Mesenchymal stem cell (in vitro differentiated cells and primary cell): Measurements from ENCODE around the gene TERB1.

Source experiments
- DNase-seq: peaks from one replicate; pipeline ENCODE4 v3.0.0-alpha.2; 2013
- H2AFZ ChIP-seq: one replicate; pipeline ENCODE4 v1.6.1; 2013; ENCODE audit warnings: low read depth, mild to moderate bottlenecking, control low read depth, inconsistent platforms, low read length, moderate library complexity
- H2AK5ac ChIP-seq: 2 replicates; pipeline ENCODE4 v1.6.1; 2013; ENCODE audit warnings: low read length, moderate library complexity, mild to moderate bottlenecking, inconsistent platforms; ENCODE audit not compliant: severe bottlenecking
- H2BK120ac ChIP-seq: one replicate; pipeline ENCODE4 v1.6.1; 2013; ENCODE audit warnings: low read depth, mild to moderate bottlenecking, inconsistent platforms, low read length, moderate library complexity
- H2BK12ac ChIP-seq, 2 experiments: one replicate each; pipeline ENCODE4 v1.6.1; 2013; ENCODE audit warnings: inconsistent platforms in 2 of 2, low read length in 2 of 2, mild to moderate bottlenecking in 2 of 2, moderate library complexity in 2 of 2, control low read depth in 1 of 2
- H2BK15ac ChIP-seq: one replicate; pipeline ENCODE4 v1.6.1; 2013; ENCODE audit warnings: mild to moderate bottlenecking, low read depth, inconsistent platforms; ENCODE audit not compliant: poor library complexity, severe bottlenecking
- H2BK5ac ChIP-seq: 2 replicates; pipeline ENCODE4 v1.6.1; 2013; ENCODE audit warnings: low read depth, mild to moderate bottlenecking, low read length, control low read depth, inconsistent platforms; ENCODE audit not compliant: poor library complexity, severe bottlenecking
- H3K14ac ChIP-seq, 2 experiments: one replicate each; pipeline ENCODE4 v1.6.1; 2013; ENCODE audit warnings: inconsistent platforms in 2 of 2, low read length in 2 of 2, control low read depth in 1 of 2, mild to moderate bottlenecking in 1 of 2, moderate library complexity in 1 of 2
- H3K18ac ChIP-seq, 2 experiments: one replicate each; pipeline ENCODE4 v1.6.1; 2013; ENCODE audit warnings: inconsistent platforms in 2 of 2, low read length in 2 of 2, control low read depth in 1 of 2, low read depth in 1 of 2, mild to moderate bottlenecking in 1 of 2
- H3K23ac ChIP-seq, 2 experiments: one replicate each; pipeline ENCODE4 v1.6.1; 2013; ENCODE audit warnings: inconsistent platforms in 2 of 2, low read length in 2 of 2, mild to moderate bottlenecking in 2 of 2, moderate library complexity in 2 of 2, control low read depth in 1 of 2
- H3K27ac ChIP-seq: 2 replicates; pipeline ENCODE4 v1.5.1; 2013; ENCODE audit warnings: mild to moderate bottlenecking, moderate library complexity, low read length, control low read depth, inconsistent platforms; ENCODE audit not compliant: poor library complexity, severe bottlenecking
- H3K27me3 ChIP-seq, 2 experiments: 2 replicates each; pipeline versions ENCODE4 v1.6.1 to v1.7.0; 2013; ENCODE audit warnings: low read length in 2 of 2, mild to moderate bottlenecking in 2 of 2, moderate library complexity in 2 of 2, control low read depth in 1 of 2, inconsistent platforms in 1 of 2; ENCODE audit not compliant: control insufficient read depth in 1 of 2, insufficient read depth in 1 of 2
- H3K36me3 ChIP-seq, 2 experiments: 2 replicates each; pipeline versions ENCODE4 v1.6.1 to v1.7.0; 2013; ENCODE audit warnings: low read length in 2 of 2, control low read depth in 1 of 2, inconsistent platforms in 1 of 2, low read depth in 1 of 2, mild to moderate bottlenecking in 1 of 2; ENCODE audit not compliant: insufficient read depth in 2 of 2, control insufficient read depth in 1 of 2
- H3K4ac ChIP-seq, 2 experiments: one replicate each; pipeline ENCODE4 v1.6.1; 2013; ENCODE audit warnings: inconsistent platforms in 2 of 2, low read length in 2 of 2, mild to moderate bottlenecking in 2 of 2, moderate library complexity in 2 of 2, control low read depth in 1 of 2, low read depth in 1 of 2
- H3K4me1 ChIP-seq: 2 replicates; pipeline ENCODE4 v1.6.1; 2013; ENCODE audit warnings: low read depth, low read length, control low read depth; ENCODE audit not compliant: control insufficient read depth, insufficient read depth
- H3K4me2 ChIP-seq: 2 replicates; pipeline ENCODE4 v1.6.1; 2013; ENCODE audit warnings: low read length, mild to moderate bottlenecking, inconsistent platforms; ENCODE audit not compliant: poor library complexity, severe bottlenecking
- H3K4me3 ChIP-seq, 2 experiments: 2 replicates each; pipeline versions ENCODE4 v1.5.1 to v1.7.0; 2013; ENCODE audit warnings: low read length in 2 of 2, mild to moderate bottlenecking in 2 of 2, control low read depth in 1 of 2, low read depth in 1 of 2; ENCODE audit not compliant: insufficient read depth in 1 of 2
- H3K79me1 ChIP-seq: replicated peaks from 2 replicates; pipeline ENCODE4 v1.6.1; 2013; ENCODE audit warnings: mild to moderate bottlenecking, control low read depth, low read length, inconsistent platforms; ENCODE audit not compliant: poor library complexity, severe bottlenecking
- H3K9ac ChIP-seq: 2 replicates; pipeline ENCODE4 v1.7.0; 2013; ENCODE audit warnings: mild to moderate bottlenecking, low read length, moderate library complexity
- H3K9me3 ChIP-seq: 2 replicates; pipeline ENCODE4 v1.7.0; 2013; ENCODE audit warnings: mild to moderate bottlenecking, low read length; ENCODE audit not compliant: control insufficient read depth
- H4K8ac ChIP-seq: one replicate; pipeline ENCODE4 v1.6.1; 2013; ENCODE audit warnings: inconsistent platforms, mild to moderate bottlenecking, low read length, moderate library complexity
- H4K91ac ChIP-seq: one replicate; pipeline ENCODE4 v1.6.1; 2013; ENCODE audit warnings: mild to moderate bottlenecking, low read length, inconsistent platforms
- WGBS: methylation state at CpG from one replicate; pipeline ENCODE4 v1.1.7; 2013; ENCODE audit warnings: mixed read lengths; 5-methylcytosine and 5-hydroxymethylcytosine counted together

TERB1 gene

GRCh38 chr16:66843191-66843590 is 41.8 kb upstream of the TERB1 start:
- no peak for DNase-seq

GRCh38 chr16:66842765-66843164 is 41.4 kb upstream of the TERB1 start:
- H2BK15ac ChIP-seq = no peak overlapping the region
- H3K27me3 ChIP-seq = peaks cover 49 to 67% of the 10 kb centered on the region in 2 experiments
- no peak overlapping the region for H2BK120ac ChIP-seq
- H3K18ac ChIP-seq = no peak overlapping the region
- no peak for DNase-seq
- no peak overlapping the region for H3K23ac ChIP-seq
- 87% methylated on average over 7 of the region's 7 CpGs for WGBS
- H4K8ac ChIP-seq = no peak overlapping the region
- no peak overlapping the region for H3K9ac ChIP-seq
- no peak overlapping the region for H2BK5ac ChIP-seq
- H3K4me1 ChIP-seq = peaks cover 21% of the 10 kb centered on the region
- no peak overlapping the region for H2AK5ac ChIP-seq
- H3K14ac ChIP-seq = no peak overlapping the region
- H3K4ac ChIP-seq = no peak overlapping the region
- no peak overlapping the region for H3K4me2 ChIP-seq
- no peak overlapping the region for H2BK12ac ChIP-seq
- H3K4me3 ChIP-seq = no peak overlapping the region
- no peak overlapping the region for H4K91ac ChIP-seq
- no peaks in the 10 kb centered on the region for H3K9me3 ChIP-seq
- H3K36me3 ChIP-seq = peaks cover 0 to 5% of the 10 kb centered on the region in 2 experiments
- no peak overlapping the region for H2AFZ ChIP-seq
- no peak overlapping the region for H3K27ac ChIP-seq
- H3K79me1 ChIP-seq = no peaks in the 10 kb centered on the region

More at GRCh38 chr16:66843191-66843590, 41.8 kb upstream of the TERB1 start:
- H3K4ac ChIP-seq = no peak overlapping the region
- no peak overlapping the region for H2BK5ac ChIP-seq
- no peak overlapping the region for H2AFZ ChIP-seq
- no peaks in the 10 kb centered on the region for H3K79me1 ChIP-seq
- no peak overlapping the region for H3K9ac ChIP-seq
- no peak overlapping the region for H3K23ac ChIP-seq
- H3K18ac ChIP-seq = no peak overlapping the region
- H3K27ac ChIP-seq = no peak overlapping the region
- no peak overlapping the region for H2BK12ac ChIP-seq
- no peaks in the 10 kb centered on the region for H3K9me3 ChIP-seq
- H2AK5ac ChIP-seq = no peak overlapping the region
- no peak overlapping the region for H3K4me2 ChIP-seq
- H2BK15ac ChIP-seq = no peak overlapping the region
- H4K91ac ChIP-seq = no peak overlapping the region
- 86% methylated on average over 2 of the region's 2 CpGs for WGBS
- H3K36me3 ChIP-seq = peaks cover 0 to 5% of the 10 kb centered on the region in 2 experiments
- H3K4me1 ChIP-seq = peaks cover 21% of the 10 kb centered on the region
- no peak overlapping the region for H2BK120ac ChIP-seq
- H4K8ac ChIP-seq = no peak overlapping the region
- H3K14ac ChIP-seq = no peak overlapping the region
- H3K27me3 ChIP-seq = peaks cover 53 to 68% of the 10 kb centered on the region in 2 experiments
- no peak overlapping the region for H3K4me3 ChIP-seq

GRCh38 chr16:66841366-66841765 is 40.0 kb upstream of the TERB1 start:
- Histone ChIP-seq H3K79me1 (no peaks in the 10 kb centered on the region), H3K9ac (no peak overlapping the region), H2AK5ac (no peak overlapping the region), H3K14ac (no peak overlapping the region), H2AFZ (no peak overlapping the region), H3K36me3 (peaks cover 0 to 5% of the 10 kb centered on the region in 2 experiments), H4K8ac (no peak overlapping the region), H3K18ac (no peak overlapping the region), H3K23ac (no peak overlapping the region), H2BK5ac (no peak overlapping the region), H2BK12ac (no peak overlapping the region), H3K27ac (no peak overlapping the region), H3K27me3 (peaks cover 35 to 53% of the 10 kb centered on the region in 2 experiments), H3K9me3 (no peaks in the 10 kb centered on the region), H2BK120ac (no peak overlapping the region), H3K4ac (no peak overlapping the region), H3K4me3 (no peak overlapping the region), H4K91ac (no peak overlapping the region), H3K4me2 (no peak overlapping the region), H2BK15ac (no peak overlapping the region), H3K4me1 (peaks cover 21% of the 10 kb centered on the region)
- DNase-seq = no peak
- WGBS = 91% methylated on average over 4 of the region's 4 CpGs

DNA sequence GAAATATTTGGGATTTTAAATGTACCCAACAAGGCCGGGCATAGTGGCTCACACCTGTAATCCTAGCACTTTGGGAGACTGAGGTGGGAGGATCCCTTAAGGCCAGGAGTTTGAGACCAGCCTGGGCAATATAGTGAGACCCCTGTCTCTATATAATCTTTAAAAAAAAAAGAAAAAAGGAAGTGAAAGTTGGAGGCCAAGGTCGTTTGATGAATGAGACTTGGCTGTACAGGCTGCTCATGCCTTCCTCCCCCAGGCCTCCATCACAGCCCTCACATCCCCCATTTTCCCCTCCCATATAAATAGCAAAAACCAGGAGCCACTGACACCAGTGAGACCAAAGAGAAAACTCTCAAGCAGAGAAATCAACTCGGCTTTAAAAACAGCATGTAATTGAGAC is 39.5 kb upstream of the TERB1 start:
- WGBS = 48% methylated on average over 3 of the region's 3 CpGs
- Histone ChIP-seq H3K23ac (no peak overlapping the region), H3K9me3 (no peaks in the 10 kb centered on the region), H3K4me1 (peaks cover 20% of the 10 kb centered on the region), H4K91ac (no peak overlapping the region), H2AFZ (no peak overlapping the region), H3K18ac (no peak overlapping the region), H2AK5ac (no peak overlapping the region), H3K27me3 (peaks cover 30 to 48% of the 10 kb centered on the region in 2 experiments), H3K4me3 (no peak overlapping the region), H3K9ac (no peak overlapping the region), H3K79me1 (no peaks in the 10 kb centered on the region), H2BK15ac (no peak overlapping the region), H3K4me2 (no peak overlapping the region), H3K14ac (no peak overlapping the region), H3K4ac (no peak overlapping the region), H2BK12ac (no peak overlapping the region), H2BK120ac (no peak overlapping the region), H2BK5ac (no peak overlapping the region), H4K8ac (no peak overlapping the region), H3K36me3 (peaks cover 0 to 5% of the 10 kb centered on the region in 2 experiments), H3K27ac (no peak overlapping the region)
- DNase-seq = no peak
